Stomach (tissue), 9 donors: ENCODE results near the gene MAEL. TPM values are rescaled to one million over a fixed set of nuclear protein-coding genes. Genes with fewer than 3 reads are reported as not detected.
"Not testable (repeated sequence)": the region's sequence is repeated elsewhere in the genome, so short reads cannot be mapped to it uniquely, and the experiment has no call there.

Source experiments
- DNase-seq, 2 donors: peaks; one replicate each; pipeline versions ENCODE4 v3.0.0 to v3.0.0-alpha.2; 2013 to 2019
- H3K27ac ChIP-seq, 5 donors: fragments of 200-600 bp in 4 of 5; sonication (generic) in 4 of 5; one replicate each; pipeline ENCODE4 v1.5.1; 2013 to 2019; ENCODE audit warnings: mild to moderate bottlenecking in 1 of 5, moderate library complexity in 1 of 5
- H3K27me3 ChIP-seq, 3 donors: fragments of 200-600 bp; sonication (generic); one replicate each; pipeline ENCODE4 v1.5.1; 2017 to 2019; ENCODE audit warnings: mixed run types in 1 of 3
- H3K36me3 ChIP-seq, 4 donors: fragments of 200-600 bp; sonication (generic); 1 replicate in 3 of 4; 2 replicates in 1 of 4; pipeline ENCODE4 v1.5.1; 2016 to 2019
- H3K4me1 ChIP-seq, 4 donors: fragments of 200-600 bp; sonication (generic); one replicate each; pipeline ENCODE4 v1.5.1; 2016 to 2019
- H3K4me3 ChIP-seq, 4 donors: fragments of 200-600 bp; sonication (generic) in 3 of 4; one replicate each; pipeline ENCODE4 v1.5.1; 2016 to 2019; ENCODE audit warnings: mild to moderate bottlenecking in 1 of 4
- H3K9me3 ChIP-seq, 4 donors: fragments of 200-600 bp; sonication (generic); one replicate each; pipeline ENCODE4 v1.5.1; 2016 to 2019
- EP300 ChIP-seq: sonication (generic); formaldehyde crosslinking; IDR thresholded peaks from one replicate; pipeline ENCODE4 v1.6.1; 2017; ENCODE audit warnings: antibody characterized with exemption
- POLR2A ChIP-seq, 4 donors: fragments of 450-650 bp; IDR thresholded peaks; one replicate each; pipeline ENCODE4 v1.6.1; 2016; ENCODE audit warnings: antibody characterized with exemption in 4 of 4, control low read depth in 2 of 4, mild to moderate bottlenecking in 1 of 4, moderate library complexity in 1 of 4
- POLR2AphosphoS5 ChIP-seq, 3 donors: sonication (generic); formaldehyde crosslinking; IDR thresholded peaks; one replicate each; pipeline ENCODE4 v1.6.1; 2016; ENCODE audit warnings: antibody characterized with exemption in 3 of 3
- WGBS, 5 donors: extraction: QIAGEN DNeasy Blood & Tissue Kit in 3 of 5; methylation state at CpG; one replicate each; pipeline versions ENCODE4 v1.1.5 to v1.1.7; 2013 to 2018; 5-methylcytosine and 5-hydroxymethylcytosine counted together
- intact Hi-C: fragments of 100-400 bp; cut with DNase I; formaldehyde crosslinking; loops from one replicate; pipeline ENCODE4 v1.15.1; 2023; ENCODE audit warnings: low total_unique reads
- polyA plus RNA-seq, 3 donors: library from polyadenylated mRNA; stranded (reverse); fragments of 200-250 nt; gene quantifications; one replicate each; pipeline ENCODE4 v1.2.3, GENCODE V29; 2013
- total RNA-seq, 5 donors: library from RNA; depleted of rRNA; stranded (reverse); fragments of >200 nt; gene quantifications; one replicate each; pipeline versions ENCODE4 v1.1.0 to v1.2.3, GENCODE V29; 2014 to 2016
- TF ChIP-seq, protein P1 (sequence below), 7 experiments: fragments of 450-650 bp in 4 of 7; fragments of 200-600 bp in 3 of 7; sonication (generic) in 3 of 7; IDR thresholded peaks; one replicate each; pipeline ENCODE4 v1.5.1; 2016 to 2019; ENCODE audit warnings: antibody characterized with exemption in 7 of 7, control low read depth in 2 of 7, mild to moderate bottlenecking in 1 of 7
- donor health status: healthy with polysubstance abuse.
- donor health status: Bipolar disorder and iron deficiency.
- donor health status: healthy.

MAEL gene
- total and polyA plus RNA-seq, 8 donors, result 0.08 to 1.1 (median 0.51) TPM; not detected in 4

DNA sequence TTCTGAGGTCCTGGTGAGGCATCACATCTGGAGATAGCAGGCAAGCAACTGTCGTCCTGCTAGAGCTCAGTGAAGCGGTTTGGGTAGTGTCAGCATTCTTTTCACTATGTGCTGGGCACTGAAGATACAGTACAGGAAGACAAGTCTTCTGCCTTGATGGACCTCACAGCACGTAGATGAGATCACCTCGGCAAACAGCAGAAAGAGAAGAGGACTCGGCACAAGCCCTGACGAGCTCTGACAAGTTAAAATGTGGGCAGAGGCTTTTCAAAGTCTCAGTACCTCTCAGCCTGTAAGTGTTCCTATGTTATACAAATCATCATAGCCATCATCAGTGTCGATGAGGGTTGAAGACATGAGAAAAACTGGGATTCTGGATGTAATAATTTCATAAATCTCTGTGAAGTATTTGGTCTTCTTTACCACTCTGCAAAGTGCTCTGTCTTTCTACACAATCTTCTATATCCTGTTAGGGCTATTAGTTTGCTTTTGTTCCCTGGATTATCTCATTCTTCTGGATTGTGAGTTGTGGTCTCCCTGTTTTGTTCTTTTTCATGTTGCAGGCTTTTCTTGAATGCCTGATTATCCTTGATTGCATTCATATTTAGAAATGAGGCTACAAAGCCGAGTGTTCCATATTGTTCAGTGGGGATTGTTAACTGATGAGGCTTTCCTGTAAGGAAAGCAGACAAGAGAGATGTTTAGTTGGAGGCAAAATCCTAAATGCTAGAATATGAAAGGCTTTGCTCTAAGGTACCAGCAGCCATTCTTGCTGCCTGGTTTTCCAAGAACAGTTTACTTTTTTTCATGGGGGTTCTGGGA, 24.2 kb downstream of the MAEL start:
- Histone ChIP-seq H3K27ac (no peak overlapping the region), H3K4me1 (no peaks in the 10 kb centered on the region)

GRCh38 chr1:167016100-167016750, 27.1 kb downstream of the MAEL start:
- Histone ChIP-seq H3K27ac (no peak overlapping the region), H3K4me3 (no peak overlapping the region), H3K4me1 (no peaks in the 10 kb centered on the region), H3K36me3 (no peaks in the 10 kb centered on the region), H3K9me3 (no peaks in the 10 kb centered on the region), H3K27me3 (peaks cover 0 to 4% (median 0%) of the 10 kb centered on the region in 3 donors)
- no peak for DNase-seq
- TF ChIP-seq POLR2A (IDR thresholded peaks at IDR 0.05) (no peak), EP300 (no peak), POLR2AphosphoS5 (IDR thresholded peaks at IDR 0.05) (no peak)
- TF ChIP-seq, protein P1, sequence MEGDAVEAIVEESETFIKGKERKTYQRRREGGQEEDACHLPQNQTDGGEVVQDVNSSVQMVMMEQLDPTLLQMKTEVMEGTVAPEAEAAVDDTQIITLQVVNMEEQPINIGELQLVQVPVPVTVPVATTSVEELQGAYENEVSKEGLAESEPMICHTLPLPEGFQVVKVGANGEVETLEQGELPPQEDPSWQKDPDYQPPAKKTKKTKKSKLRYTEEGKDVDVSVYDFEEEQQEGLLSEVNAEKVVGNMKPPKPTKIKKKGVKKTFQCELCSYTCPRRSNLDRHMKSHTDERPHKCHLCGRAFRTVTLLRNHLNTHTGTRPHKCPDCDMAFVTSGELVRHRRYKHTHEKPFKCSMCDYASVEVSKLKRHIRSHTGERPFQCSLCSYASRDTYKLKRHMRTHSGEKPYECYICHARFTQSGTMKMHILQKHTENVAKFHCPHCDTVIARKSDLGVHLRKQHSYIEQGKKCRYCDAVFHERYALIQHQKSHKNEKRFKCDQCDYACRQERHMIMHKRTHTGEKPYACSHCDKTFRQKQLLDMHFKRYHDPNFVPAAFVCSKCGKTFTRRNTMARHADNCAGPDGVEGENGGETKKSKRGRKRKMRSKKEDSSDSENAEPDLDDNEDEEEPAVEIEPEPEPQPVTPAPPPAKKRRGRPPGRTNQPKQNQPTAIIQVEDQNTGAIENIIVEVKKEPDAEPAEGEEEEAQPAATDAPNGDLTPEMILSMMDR (IDR thresholded peaks at IDR 0.05), result no peak
- WGBS, 5 donors, result 51 to 67% (median 65%) methylated on average over 6 of the region's 6 CpGs
- intact Hi-C loops, result no loop called here

More for the DNA sequence above, 24.2 kb downstream of the MAEL start:
- DNase-seq, result no peak
- no peaks in the 10 kb centered on the region for H3K9me3 ChIP-seq
- H3K36me3 ChIP-seq, result no peaks in the 10 kb centered on the region
- WGBS, 5 donors, result 69 to 82% (median 80%) methylated on average over 8 of the region's 8 CpGs
- no peak overlapping the region for H3K4me3 ChIP-seq
- intact Hi-C loops, result no loop called here
- TF ChIP-seq EP300, result no peak
- no peak for TF ChIP-seq POLR2AphosphoS5 (IDR thresholded peaks at IDR 0.05)
- TF ChIP-seq, protein P1 (IDR thresholded peaks at IDR 0.05), result no peak
- TF ChIP-seq POLR2A (IDR thresholded peaks at IDR 0.05), result no peak
- H3K27me3 ChIP-seq, result peaks cover 0 to 4% (median 0%) of the 10 kb centered on the region in 3 donors

DNA sequence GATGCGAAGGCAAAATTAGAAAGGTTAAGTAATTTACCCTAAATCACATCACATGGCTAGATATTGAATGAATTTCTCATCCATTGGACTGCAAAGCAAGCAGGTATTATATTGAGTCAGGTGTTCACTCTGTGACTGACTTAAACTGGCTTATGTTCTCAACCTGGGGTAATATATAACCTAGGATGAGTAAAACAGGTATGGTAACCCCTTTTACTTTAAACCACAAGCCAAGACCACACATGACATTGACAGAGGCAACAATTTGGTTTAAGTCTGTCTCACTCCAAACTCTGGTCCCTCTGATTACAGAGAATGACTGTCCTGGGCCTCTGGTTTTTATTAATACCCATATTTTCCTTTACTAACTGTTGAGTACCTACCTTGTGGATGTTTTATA, 33.3 kb downstream of the MAEL start:
- intact Hi-C loops, result no loop called here
- Histone ChIP-seq H3K9me3 (no peaks in the 10 kb centered on the region), H3K27ac (no peak overlapping the region), H3K36me3 (no peaks in the 10 kb centered on the region), H3K4me3 (no peak overlapping the region), H3K27me3 (peaks cover 0 to 4% (median 0%) of the 10 kb centered on the region in 3 donors), H3K4me1 (no peaks in the 10 kb centered on the region)
- 90 to 100% (median 94%) methylated on average over 1 of the region's 1 CpG for WGBS, 5 donors
- TF ChIP-seq EP300, result no peak
- TF ChIP-seq, protein P1 (IDR thresholded peaks at IDR 0.05), result no peak
- TF ChIP-seq POLR2AphosphoS5 (IDR thresholded peaks at IDR 0.05), result no peak
- no peak for TF ChIP-seq POLR2A (IDR thresholded peaks at IDR 0.05)
- DNase-seq, result no peak

- DNase-seq, H3K27ac ChIP-seq, H3K9me3 ChIP-seq, H3K4me3 ChIP-seq, intact Hi-C loops, H3K36me3 ChIP-seq, H3K4me1 ChIP-seq: not testable (repeated sequence)
- WGBS, 5 donors, result 91 to 95% (median 95%) methylated on average over 8 to 27 of the region's 27 CpGs
- H3K27me3 ChIP-seq, result peaks cover 0 to 23% (median 0%) of the 10 kb centered on the region in 3 donors
These were observed 40.5 kb downstream of the MAEL start for GRCh38 chr1:167029553-167029952.
